ENCODE measurements around the gene ALKBH5.
A peak's percentile ranks its signal among the peaks of the same experiment; 100 is the strongest.

ALKBH5 gene

DNA sequence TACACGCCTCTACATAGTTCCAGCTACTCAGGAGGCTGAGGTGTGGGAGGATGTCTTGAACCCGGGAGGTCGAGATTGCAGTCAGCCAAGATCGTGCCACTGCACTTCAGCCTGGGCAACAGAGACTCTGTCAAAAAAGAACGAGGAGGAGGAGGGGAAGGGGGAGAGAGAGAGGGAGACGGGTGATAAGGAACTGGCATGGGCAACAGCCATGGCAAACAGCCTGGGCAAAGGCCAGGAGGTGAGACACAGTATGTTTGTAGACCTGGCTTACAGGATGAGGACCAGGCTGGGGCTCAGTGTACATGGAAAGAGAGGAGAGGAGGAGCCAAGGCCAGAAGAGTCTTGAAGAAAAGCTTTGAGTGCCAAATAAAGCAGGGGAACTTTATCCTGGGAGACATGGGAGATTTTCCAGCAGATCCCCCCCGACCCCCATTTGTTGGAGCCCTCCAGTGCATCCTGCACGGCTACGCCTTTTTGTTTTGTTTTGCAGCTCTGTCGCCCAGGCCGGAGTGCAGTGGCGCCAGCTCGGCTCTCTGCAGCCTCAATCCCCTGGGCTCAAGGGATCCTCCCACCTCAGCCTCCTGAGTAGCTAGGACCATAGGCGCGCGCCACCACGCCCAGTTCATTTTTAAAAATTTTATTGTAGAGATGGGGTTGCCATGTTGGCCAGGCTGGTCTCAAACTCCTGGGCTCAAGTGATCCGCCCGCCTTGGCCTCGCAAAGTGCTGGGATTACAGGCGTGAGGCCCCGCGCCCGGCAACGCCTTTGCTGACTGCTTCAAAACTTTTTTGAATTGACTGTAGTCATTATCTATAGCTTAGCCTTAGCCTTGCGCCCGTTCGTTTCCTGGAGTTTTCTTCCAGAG is 1.3 kb upstream of the ALKBH5 start:
- no peak for TF ChIP-seq JUND (IDR thresholded peaks at IDR 0.05; ENCODE audit: low read depth)
- DNase-seq (ENCODE audit: low read depth in 1 of 2, low spot score in 1 of 2), result no peak
- in situ Hi-C loops (cut with HindIII; ENCODE audit: low pct_unique_long_range_greater_than_20kb, low sequenced_read_pairs), result no loop called here

DNA sequence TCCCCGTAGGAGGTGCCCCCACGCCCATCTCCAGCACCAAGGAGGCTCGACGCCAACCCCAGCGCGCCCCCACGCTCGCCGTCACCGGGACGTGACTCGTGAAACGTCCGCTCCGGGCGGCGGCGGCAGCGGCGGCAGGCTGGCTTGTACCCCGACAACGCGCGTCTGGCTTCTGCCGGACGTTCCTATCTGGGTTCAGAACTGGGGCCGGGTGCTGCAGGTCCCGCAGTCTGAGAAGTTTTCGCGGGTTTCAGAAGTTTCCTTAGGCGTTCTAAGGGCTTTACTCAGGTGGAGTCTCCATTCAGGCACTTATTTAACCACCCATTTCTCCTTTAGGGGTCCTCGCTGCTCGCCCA is 672 bp upstream of the ALKBH5 start:
- peak in 1 of 2 experiments; percentile 52 for DNase-seq (ENCODE audit: low read depth in 1 of 2, low spot score in 1 of 2)
- no peak for TF ChIP-seq JUND (IDR thresholded peaks at IDR 0.05; ENCODE audit: low read depth)
- in situ Hi-C loops (cut with HindIII; ENCODE audit: low pct_unique_long_range_greater_than_20kb, low sequenced_read_pairs), result no loop called here

- DNase-seq (ENCODE audit: low read depth in 1 of 2, low spot score in 1 of 2), result peak in 1 of 2 experiments; percentile 25
- in situ Hi-C loops (cut with HindIII; ENCODE audit: low pct_unique_long_range_greater_than_20kb, low sequenced_read_pairs), result no loop called here
- no peak for TF ChIP-seq JUND (IDR thresholded peaks at IDR 0.05; ENCODE audit: low read depth)
These were observed 759 bp downstream of the ALKBH5 start for GRCh38 chr17:18184143-18185031.

GRCh38 chr17:18185391-18185790 is 1.8 kb downstream of the ALKBH5 start:
- in situ Hi-C loops (cut with HindIII; ENCODE audit: low pct_unique_long_range_greater_than_20kb, low sequenced_read_pairs), result no loop called here
- TF ChIP-seq JUND (IDR thresholded peaks at IDR 0.05; ENCODE audit: low read depth), result no peak
- DNase-seq (ENCODE audit: low read depth in 1 of 2, low spot score in 1 of 2), result no peak

GRCh38 chr17:18185832-18186626 is 2.4 kb downstream of the ALKBH5 start:
- TF ChIP-seq JUND (IDR thresholded peaks at IDR 0.05; ENCODE audit: low read depth), result no peak
- in situ Hi-C loops (cut with HindIII; ENCODE audit: low pct_unique_long_range_greater_than_20kb, low sequenced_read_pairs), result no loop called here
- no peak for DNase-seq (ENCODE audit: low read depth in 1 of 2, low spot score in 1 of 2)

DNA sequence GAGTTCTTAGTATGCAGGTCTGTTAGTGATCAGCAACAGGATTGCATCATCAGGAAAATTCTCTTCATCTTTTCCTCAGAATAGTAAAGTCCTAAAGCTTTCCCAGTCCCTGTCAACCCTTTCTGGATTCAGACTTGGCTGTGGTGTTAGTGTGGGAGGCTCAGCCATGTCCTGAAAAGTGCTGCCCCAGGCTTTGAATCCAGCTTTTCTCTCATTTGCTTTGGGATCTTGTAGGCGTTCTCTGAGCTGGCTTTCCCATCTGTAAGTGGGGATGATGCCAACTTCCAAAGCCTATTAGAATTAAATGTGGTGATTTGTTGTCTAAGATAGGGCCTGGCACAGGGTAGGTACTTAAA is 3.0 kb downstream of the ALKBH5 start:
- no peak for DNase-seq (ENCODE audit: low read depth in 1 of 2, low spot score in 1 of 2)
- in situ Hi-C loops (cut with HindIII; ENCODE audit: low pct_unique_long_range_greater_than_20kb, low sequenced_read_pairs), result no loop called here
- no peak for TF ChIP-seq JUND (IDR thresholded peaks at IDR 0.05; ENCODE audit: low read depth)

DNA sequence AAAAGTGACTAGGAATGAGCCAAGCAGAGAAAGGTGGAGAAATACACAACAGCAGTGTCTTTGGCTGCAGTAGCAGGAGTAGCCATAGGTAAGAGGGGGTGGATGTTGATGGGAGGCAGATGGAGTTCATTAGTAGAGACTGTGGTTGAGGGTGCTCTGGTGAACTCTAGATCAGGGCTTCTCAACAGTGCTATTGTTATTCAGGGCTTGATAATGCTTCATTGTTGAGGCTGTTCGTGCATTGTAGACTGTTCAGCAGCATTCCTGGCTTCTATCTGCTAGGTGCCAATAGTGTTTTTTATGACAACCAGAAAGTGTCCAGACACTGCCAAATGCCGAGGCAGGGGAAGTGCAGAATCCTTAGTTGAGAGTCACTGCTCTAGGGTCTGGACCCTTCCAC is 3.6 kb downstream of the ALKBH5 start:
- DNase-seq (ENCODE audit: low read depth in 1 of 2, low spot score in 1 of 2), result no peak
- in situ Hi-C loops (cut with HindIII; ENCODE audit: low pct_unique_long_range_greater_than_20kb, low sequenced_read_pairs), result no loop called here
- TF ChIP-seq JUND (IDR thresholded peaks at IDR 0.05; ENCODE audit: low read depth), result no peak

DNA sequence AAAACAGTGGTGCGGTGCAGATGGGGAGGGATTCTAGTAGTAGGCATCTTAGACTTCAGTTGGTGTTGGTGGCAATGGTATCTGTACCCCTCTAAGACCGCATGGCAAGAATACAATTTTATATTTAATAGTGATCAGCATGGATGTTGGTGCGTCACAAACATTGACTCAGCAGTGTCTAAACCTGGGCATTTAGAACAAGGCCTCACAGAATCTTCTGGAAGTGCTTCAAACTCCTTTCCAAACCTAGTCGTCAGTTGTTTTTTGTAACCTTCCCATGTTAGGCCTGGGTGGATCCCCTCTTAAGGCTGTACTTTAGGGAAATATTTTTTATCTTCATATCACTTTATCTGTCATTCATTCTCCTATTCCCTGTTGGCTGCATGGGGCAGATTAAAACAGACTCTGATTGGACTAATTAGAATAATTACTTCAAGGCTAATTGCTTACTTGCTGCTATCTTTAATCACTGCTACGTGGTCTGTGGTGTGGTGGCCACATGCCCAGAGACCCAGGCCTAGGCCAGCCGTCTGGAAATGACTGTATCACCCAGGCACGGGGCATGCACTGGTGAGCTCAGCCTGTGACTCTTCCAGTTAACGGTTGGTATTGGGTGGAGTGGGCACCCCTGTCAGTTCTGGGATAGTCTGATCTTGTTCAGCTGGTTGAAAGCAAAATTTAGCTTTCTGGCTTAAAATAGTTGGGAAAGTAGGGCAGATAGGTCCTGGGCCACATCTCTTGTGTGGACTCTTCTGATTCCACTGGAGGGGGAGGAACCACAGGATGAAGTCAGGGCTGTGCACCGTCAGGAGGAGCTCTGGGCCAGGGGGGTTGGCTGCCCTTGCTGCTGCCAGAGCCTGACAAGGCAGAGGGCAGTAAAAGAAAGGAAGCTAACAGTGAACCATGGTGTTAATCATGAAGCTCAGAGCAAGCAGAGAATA is 4.5 kb downstream of the ALKBH5 start:
- in situ Hi-C loops (cut with HindIII; ENCODE audit: low pct_unique_long_range_greater_than_20kb, low sequenced_read_pairs), result no loop called here
- DNase-seq (ENCODE audit: low read depth in 1 of 2, low spot score in 1 of 2), result no peak
- no peak for TF ChIP-seq JUND (IDR thresholded peaks at IDR 0.05; ENCODE audit: low read depth)

DNA sequence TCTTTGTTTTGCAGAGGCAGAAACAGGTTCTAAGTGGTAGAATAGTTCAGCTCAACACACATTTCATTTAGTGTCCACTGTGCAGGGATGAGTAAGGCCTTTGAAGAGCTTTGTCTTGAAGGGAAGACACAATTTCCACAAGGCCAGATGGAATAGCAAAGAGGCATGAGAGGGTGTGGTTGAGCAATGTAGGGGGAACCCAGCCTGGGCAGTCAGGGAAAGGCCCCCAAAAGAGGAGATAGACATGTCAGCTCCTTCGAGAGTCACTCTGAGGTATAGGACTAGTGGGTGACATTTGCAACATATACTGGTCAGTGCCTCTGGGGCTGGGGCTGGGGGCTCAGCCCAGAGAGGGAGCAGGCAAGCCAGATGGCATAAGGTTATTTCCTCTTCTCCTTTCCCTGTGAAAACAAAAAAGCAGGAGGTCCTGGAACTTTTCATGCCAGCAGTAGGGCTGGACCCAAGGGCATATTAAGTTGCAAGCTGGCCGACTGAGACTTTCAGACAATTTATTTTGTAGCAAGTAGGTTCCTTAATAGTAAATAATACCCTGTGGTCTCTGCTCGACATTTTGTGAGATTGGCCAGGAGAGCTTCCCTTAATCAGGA is 7.1 kb downstream of the ALKBH5 start:
- DNase-seq (ENCODE audit: low read depth in 1 of 2, low spot score in 1 of 2), result no peak
- in situ Hi-C loops (cut with HindIII; ENCODE audit: low pct_unique_long_range_greater_than_20kb, low sequenced_read_pairs), result no loop called here
- TF ChIP-seq JUND (IDR thresholded peaks at IDR 0.05; ENCODE audit: low read depth), result no peak

DNA sequence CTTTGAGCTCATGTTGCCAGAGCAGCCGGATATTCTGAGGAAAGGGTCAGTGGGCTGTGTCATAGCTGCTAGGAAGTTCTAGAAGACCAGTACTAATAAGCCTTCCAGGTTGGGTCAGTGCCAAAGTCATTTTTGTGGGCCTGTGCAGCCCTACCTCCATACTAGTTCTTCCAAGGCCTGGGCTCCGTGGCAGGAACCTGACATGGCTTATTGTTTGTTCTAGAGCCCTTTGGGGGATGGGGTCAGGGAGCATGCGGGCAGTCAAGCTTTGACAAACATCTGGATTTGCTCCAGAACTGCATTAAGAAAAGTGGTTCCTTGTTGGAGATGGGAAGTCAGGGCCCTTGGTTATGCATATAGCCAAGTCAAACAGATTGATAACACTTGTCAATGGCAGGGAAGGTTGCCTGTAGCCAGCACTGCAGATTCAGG is 7.6 kb downstream of the ALKBH5 start:
- in situ Hi-C loops (cut with HindIII; ENCODE audit: low pct_unique_long_range_greater_than_20kb, low sequenced_read_pairs), result no loop called here
- no peak for TF ChIP-seq JUND (IDR thresholded peaks at IDR 0.05; ENCODE audit: low read depth)
- DNase-seq (ENCODE audit: low read depth in 1 of 2, low spot score in 1 of 2), result peak in 1 of 2 experiments; percentile 55

DNA sequence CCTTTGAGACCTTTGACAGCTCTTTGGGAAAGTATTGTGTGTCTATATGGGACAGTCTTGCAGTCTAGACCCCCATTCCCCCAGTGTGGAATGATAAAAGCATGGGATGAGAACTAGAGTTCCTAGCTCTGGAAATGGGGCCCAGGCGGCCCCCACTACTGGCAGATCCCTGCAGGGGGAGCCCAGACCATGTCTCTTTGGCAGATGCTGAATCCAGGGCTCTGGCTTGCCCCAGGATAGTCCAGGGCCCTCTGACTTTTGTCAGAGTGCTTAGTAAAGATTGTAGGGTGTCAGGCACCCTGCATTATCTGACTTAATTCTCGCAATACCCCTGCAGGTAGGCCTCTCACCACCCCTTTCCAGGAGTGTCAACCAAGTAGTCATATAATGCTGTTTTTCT is 8.3 kb downstream of the ALKBH5 start:
- in situ Hi-C loops (cut with HindIII; ENCODE audit: low pct_unique_long_range_greater_than_20kb, low sequenced_read_pairs), result no loop called here
- no peak for TF ChIP-seq JUND (IDR thresholded peaks at IDR 0.05; ENCODE audit: low read depth)
- DNase-seq (ENCODE audit: low read depth in 1 of 2, low spot score in 1 of 2), result no peak

All from T47D (cell line).